HG03097 (cell line): Measurements from ENCODE around the gene C10orf53.
"Not testable (repeated sequence)": the region's sequence is repeated elsewhere in the genome, so short reads cannot be mapped to it uniquely, and the experiment has no call there.

ENCODE experiments used
- ATAC-seq: cut with Tn5 transposase; IDR thresholded peaks from one replicate; pipeline ENCODE4 v1.9.1; 2021; ENCODE audit not compliant: unreplicated experiment, low FRiP score

The C10orf53 gene

DNA sequence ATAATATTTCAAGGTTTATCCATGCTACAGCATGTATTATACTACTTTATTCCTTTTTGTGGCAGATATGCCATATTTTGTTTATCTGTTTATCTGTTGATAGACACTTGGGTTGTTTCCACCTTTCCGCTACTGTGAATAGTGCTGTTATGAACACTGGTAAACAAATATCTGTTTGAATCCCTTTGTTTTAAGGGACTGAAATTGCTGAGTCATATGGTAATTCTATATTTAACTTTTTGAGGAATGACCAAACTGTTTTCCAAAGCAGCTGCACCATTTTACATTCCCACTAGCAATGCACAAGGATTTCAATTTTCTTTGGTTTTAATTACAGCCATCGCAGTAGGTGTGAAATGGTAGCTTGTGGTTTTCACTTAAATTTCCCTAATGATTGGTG, 3.4 kb downstream of the C10orf53 start:
- no peak for ATAC-seq

DNA sequence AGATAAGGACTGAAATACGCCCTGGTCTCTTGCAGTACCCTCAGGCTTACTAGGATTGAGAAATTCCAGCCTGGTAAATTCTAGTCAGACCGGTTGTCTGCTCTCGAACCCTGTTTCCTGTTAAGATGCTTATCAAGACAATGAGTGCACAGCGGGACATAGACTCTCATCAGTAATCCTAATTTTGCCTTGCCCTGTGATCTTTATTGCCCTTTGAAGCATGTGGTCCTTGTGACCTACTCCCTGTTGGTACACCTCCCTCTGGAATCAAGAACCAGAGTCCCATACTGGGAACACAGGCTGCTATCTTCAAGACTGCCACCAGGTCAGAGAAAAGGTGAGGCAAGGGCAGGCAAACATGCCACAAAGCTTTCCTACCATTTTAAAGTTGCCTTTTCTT, 7.2 kb downstream of the C10orf53 start:
- no peak for ATAC-seq

DNA sequence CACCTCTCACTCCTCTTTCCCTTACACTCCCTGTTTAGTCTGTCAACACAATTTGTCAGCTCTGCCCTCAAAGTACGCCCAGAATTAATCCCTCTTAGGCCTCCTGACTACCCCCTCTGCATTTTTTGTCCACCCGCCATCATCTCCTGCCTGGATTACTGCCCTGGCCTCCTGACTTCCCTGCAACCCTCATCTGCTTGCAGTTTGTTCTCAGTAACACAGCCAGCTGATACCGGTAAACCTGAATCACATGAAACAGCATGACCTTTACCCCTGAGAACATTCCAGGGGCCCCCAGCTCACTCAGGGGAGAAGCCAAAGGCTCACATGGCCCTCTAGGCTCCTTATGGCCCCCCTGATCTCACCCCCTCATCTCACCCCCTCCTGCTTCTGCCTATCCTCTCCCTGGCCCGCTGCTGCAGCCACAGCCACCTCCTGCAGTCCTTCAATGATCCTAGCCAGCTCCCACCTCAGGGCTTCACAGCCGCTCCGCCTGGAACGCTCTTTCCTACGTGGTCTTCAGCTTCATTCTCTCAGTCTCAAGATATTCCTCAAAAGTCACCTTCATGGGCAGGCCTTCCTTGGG, 8.9 kb downstream of the C10orf53 start:
- ATAC-seq, result no peak

DNA sequence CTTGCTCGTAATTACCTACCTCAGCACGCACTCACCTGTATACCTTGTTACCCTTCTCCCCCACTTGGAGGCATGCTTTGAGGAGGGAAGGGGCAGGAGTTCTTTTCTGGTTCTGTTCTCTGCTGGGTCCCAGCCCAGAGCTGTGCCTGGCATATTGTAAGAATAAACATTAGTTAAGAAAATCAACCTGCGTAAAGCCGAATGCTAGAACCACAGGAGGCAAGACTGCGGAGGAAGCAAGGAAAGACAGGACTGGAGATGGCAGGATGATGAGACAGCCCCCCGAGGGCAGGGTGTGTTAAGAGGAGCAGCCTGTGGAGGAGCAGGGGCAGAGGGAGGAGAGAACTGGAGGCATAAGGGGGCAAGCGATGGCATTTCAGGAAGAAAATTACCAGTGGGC, 9.5 kb downstream of the C10orf53 start:
- ATAC-seq, result no peak

DNA sequence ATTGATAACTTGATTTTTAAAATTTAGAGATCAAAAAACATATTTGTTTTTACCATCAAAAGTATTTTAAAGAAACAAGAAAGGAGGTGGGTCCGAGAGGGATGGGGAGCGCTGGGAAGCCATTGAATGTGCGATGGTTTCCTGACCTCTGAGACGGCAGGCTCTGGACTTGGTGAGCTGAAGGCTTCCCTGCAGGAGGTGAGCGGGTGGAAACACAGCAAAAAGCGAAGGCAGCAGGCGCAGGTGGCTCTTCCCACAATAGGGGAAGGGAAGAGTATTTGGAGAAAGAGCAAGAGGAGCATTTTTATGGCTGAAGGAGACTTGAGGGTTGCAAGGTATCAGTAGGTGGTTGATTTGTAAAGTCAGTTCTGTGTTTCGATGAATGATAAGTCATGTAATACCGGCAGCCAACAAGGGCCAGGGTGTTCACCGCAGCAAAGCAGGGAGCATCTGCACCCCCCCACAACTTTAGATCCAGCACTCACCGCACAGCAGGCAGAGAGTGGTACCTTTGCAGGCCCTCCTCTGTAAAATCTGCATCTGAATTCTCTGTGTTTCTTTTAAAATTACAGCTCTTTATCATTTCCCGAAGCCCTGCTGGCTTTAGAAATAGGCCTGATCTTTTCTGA, 10.5 kb downstream of the C10orf53 start:
- ATAC-seq, result no peak

DNA sequence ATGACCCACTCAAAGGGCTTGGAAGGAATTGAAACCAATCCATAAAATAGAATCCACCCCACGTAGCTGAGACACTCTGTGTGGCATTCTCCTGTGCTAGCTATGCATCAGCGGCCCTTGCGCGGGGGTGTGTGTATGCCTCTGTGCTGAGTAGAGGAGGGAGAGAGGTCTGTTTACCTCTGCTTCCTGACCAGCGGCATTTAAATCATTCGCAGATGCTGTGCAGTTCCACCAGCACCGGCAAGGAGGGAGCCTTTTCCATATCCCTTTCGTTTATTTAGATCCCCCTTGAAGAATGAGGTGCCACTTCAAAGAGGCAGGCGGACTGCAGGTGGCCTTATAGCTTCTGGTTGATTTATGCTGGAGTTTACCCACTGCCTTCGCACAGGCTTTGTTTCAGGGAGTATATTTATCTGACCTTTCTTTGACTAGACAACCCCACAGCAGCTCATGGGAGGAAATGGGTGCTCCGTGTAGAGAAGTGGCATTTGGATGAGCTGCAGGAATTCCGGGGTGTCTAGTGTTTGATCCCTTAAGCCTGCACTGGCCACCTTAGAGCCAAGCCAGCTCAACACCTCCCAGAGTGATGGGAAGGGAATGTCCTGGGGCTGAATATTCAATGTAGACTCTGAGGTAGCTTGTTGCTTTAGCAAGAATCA, 11.4 kb downstream of the C10orf53 start:
- ATAC-seq, result no peak

DNA sequence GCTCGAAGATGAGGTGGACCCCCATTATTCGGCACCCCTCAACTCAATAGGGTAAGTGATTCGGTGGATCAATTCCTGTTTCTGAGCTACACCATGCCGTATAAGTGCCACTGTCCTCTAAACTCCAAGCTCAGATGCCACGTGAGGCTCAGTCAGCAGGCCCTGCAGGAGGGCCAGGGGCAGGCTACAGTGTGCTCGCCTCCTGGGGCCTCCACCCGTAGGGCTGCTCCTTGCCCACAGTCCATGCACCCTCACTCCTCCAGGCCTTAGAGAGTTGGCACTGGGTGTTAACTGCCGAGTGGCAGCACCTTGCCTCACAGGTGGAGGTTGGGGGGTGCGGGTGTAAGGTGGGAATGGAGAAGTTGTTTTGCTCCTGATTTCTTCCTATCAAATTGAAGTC, 12.1 kb downstream of the C10orf53 start:
- ATAC-seq, result no peak

DNA sequence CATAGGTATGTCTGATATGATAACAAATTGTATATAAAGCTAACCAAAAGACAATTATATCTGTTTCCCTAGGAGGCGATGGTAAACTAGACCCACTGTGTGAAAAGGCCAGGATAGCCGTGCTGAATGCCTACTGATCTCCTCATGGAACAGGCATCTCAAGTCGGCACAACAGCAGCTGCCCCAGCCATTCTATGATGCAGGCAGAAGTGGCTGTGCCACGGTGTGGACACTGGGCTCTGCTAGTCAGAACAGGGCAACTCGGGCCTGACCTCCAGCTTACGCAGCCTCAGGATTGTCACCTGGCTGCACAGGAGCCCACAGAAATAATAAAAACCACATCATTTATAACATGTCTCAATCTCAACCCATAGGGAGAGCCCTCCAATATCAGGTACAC, 15.0 kb downstream of the C10orf53 start:
- no peak for ATAC-seq

DNA sequence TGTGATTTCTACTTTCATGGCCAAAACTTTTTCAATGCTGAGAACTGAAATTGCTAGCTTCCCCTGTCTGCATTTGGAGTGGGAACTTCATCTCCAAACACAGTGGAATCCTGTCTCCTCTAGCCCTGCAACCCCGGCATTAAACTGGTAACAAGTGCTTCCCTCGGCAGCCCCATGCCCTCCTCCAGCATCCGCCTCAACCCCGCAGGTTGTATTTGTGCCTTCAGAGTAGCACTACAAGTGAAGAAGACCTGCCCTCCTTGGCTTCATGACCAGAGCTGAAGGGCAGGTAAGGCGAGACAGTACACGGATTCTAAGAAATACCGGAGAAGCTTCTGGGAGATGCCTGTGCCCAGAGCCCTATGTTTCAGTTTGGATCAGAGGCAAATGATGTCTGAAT, 16.9 kb downstream of the C10orf53 start:
- ATAC-seq, result no peak

DNA sequence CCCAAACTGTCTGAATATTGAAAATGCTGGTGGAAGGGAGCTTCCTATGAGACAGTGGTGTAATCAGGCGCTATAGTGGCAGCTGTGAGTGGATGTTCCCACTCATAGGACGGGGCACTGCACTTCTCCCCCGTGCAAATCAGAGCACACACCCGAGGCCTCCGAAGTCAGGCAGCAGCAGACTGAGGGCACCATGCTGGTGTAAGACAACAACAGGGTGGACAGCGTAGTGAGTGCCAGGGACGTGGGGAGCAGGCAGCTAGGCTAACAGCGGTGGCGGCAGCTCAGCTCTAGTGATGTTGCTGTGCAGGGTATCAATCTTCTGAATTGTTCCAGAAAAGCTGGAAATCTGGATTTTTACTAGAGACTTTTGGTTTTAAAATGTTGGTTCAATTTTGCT, 19.2 kb downstream of the C10orf53 start:
- ATAC-seq, result no peak

DNA sequence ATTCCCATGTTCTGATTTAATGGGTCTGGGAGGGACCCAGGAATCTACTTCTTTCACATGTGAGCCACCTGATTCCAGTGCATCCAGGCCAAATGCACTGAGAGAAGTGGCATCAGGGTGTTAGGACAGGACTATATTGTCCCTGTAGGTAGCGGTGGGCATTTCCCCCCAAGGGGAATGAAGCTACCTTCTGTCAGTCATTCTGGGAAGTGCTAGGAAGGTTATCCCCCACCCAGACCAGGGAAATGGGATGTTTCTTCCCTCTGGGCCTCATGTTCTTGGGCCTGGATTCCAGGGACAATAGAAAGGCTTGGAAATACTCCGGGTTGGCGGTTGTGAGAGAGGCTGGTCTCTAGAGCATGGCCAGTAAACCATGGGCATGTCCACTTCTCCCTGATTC, 20.8 kb downstream of the C10orf53 start:
- no peak for ATAC-seq

DNA sequence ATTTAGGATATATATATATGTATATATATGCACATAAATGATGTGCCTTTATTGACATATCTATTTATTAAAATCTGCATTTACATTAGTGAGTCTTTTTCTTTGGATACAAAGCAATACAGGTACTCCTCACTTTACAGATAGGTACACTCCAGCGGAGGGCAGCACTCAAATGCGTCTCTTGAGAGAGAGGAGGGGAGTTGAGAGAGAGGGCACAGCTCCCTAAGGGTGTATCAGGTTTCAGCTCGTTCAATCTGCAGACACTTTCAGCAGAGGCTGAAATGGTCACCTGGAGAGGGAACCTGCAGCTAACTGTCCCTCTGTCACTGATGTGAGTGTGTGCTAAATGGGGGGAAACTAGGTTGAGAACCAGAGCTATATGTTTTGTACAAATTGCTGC, 21.5 kb downstream of the C10orf53 start:
- ATAC-seq, result no peak

DNA sequence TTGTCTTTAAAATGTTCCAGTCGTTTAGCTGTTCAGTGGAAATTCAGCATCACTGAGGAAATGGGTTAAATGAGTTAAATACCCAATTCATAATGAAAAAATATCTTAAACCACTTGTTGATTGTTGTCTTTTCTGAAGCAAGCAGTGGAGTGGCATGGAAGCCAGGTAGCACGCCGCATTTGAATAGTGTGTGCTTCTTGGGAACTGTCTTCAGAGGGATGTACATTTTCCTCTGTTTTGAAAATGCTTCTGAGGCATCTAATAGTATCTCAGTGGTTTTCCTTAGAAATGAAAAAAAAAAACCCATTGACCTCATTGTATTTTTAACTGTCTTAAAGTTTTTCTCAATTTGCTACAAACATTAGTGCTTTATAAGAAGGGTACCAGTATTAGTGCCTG, 28.1 kb downstream of the C10orf53 start:
- no peak for ATAC-seq

DNA sequence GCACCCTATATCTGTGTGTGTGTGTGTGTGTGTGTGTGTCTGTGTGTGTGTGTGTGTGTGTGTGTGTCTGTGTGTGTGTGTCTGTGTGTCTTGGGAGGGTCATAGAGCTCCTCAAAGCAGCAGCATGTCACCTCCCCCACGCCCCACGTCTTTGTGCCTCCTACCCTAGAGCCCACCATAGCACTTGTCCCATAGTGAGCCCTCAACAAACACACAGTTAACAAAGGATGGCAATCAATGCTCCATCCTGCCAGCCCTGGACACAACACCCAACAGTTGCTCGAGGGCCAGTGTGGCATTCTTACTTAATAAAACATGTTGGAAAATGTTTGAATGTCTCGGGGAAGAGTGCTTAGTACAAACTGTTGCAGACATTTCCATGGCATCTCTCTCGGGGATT, 30.5 kb downstream of the C10orf53 start:
- ATAC-seq, result no peak

DNA sequence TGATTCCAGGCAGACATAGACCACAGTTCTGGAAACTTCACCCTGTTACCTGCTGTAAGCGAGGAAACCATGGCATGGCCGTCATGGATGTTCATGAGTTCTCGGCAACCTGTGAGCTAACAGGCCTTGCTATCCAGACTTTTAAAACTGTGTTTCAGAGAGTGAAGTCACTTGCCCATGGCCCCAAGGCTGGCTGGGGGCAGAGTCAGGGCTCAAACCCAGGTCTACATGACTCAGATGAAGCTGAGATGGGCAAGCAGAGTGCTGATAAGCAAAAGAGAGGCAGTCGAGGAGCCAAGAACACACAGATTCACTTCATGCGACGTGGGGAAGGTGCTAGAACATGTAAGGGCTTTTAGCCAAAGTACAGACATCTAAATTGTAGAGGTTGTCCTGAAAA, 31.5 kb downstream of the C10orf53 start:
- no peak for ATAC-seq

DNA sequence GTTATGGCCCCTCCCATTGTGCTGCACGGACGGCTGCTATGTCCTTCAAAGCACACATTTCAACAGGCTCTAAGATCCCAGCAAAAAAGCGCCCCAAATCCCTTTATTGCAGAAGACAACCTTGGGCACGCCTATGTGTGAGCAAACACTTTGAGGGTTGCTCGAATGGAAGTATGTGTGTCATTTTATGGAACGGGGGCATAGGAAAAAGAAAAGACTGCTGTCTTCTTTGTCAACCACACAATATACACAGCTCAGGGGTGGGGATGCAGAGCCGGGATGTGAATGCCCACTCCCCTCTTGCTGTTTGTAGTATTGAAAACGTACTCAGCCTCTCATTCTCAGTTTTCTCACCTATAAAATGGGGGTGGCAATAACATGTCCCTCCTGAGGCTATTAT, 32.0 kb downstream of the C10orf53 start:
- ATAC-seq, result no peak

DNA sequence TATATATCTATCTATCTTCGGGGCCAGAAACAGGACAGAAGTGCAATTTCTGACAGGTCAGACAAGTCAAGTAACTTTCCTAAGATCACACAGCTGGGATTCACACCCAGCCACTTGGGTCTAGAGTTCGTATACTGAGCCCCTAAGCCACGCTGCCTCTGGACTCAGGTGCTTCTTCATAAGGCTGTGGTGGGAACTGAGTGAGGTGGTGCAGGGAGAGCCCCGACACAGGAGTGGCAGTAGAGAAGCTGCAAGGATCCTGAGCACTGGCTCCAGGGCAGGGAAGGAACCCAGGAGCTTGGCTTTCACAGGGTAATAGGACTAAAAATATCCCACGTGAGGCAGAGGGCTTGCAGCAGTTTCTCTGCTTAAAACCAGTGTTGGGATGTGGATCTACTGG, 33.8 kb downstream of the C10orf53 start:
- no peak for ATAC-seq

DNA sequence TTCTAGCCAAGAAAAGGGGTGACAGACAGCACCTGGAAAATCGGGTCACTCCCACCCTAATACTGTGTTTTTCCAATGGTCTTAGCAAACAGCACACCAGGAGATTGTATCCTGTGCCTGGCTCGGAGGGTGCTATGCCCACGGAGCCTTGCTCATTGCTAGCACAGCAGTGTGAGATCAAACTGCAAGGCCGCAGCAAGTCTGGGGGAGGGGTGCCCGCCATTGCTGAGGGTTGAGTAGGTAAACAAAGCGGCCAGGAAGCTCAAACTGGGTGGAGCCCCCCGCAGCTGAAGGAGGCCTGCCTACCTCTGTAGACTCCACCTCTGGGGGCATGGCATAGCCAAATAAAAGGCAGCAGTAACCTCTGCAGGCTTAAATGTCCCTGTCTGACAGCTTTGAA, 35.7 kb downstream of the C10orf53 start:
- not testable (repeated sequence) for ATAC-seq

DNA sequence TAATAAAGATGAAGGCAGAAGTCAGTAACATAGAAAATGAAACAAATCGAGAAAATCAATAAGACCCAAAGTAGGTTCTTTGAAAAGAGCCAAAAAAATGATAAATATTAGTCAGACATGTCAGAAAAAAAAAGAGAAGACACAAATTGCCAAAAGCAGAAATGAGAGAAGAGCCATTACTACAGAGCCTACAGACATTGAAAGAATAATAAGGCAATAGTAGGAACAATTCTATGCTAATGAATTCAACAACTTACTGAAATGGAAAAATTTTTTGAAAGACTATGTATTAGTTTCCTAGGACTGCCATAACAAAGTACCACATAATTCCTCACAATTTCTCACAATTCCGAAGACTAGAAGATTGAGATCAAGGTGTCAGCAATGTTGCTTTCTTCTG, 47.1 kb downstream of the C10orf53 start:
- no peak for ATAC-seq

DNA sequence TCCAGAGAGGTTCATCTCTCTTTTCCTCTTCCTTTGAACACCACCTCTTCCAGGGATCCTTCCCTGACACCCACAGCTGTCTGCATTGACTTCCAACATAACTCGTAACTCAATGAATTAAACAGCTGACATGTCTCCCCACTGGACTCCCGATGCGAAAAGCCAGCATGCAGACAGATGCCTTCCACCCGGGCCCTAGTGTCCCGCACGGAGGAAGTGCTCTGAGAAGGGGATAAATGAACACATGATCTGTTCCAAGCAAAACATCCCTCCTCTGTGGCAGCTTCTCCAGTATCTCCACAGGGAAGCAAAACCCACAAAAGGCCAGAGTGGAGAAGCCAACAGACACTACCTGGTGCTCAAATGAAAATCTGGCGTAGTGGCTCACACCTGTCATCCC, 54.4 kb downstream of the C10orf53 start:
- no peak for ATAC-seq

DNA sequence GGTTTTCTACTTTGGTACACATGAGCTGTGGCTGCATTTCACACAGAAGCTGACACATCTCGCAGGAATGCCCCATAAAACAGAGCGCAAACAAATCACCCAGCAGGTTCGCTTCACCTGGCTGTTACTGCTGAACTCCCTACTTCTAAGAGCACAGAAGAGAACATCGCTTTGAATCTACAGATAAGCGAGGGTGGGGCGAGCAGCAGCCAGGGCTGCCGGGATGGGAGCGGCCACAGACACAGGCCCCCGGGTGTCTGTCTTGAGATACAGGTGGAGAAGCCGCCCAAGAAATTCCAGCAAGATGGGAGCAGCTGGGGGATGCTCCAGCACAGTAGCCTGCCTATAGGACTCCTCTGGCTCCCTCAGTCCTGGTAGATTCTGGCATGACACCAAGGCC, 55.2 kb downstream of the C10orf53 start:
- no peak for ATAC-seq

DNA sequence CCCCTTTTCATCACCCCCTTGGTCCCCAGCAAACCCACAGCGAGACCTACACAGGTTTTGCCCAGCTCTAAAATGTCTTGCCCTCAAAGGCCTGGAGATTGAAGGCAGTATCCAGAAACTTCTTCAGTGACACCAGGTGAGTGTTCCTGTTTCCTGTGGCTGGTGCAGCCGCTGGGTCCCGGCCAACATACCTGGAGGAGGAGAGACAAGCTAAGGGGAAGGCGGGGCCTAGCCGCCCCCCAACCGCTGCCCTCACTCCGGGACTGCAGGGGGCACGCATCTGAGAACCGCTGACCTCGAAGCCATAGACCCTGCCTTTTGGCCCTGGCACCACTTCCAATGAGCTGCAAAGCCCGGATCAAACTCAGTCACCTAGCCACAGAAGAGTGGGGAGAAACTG, 55.7 kb downstream of the C10orf53 start:
- ATAC-seq, result no peak
